ENCODE results near the gene PDX1.

The PDX1 gene

GRCh38 chr13:27919934-27920676 is at the start of gene PDX1:
Gene PDX1, plus strand, starts transcription at chr13:27920000. Its CDS starts 139 bp downstream, at chr13:27920139.
- DNase-seq = no peak

GRCh38 chr13:27878274-27878673 is 41.5 kb upstream of the PDX1 start:
- DNase-seq = no peak

GRCh38 chr13:27889471-27889870 is 30.3 kb upstream of the PDX1 start:
- no peak for DNase-seq

GRCh38 chr13:27896726-27897125 is 23.1 kb upstream of the PDX1 start:
- DNase-seq = no peak

- no peak for DNase-seq
These were observed 15.1 kb upstream of the PDX1 start for GRCh38 chr13:27904719-27905118.

GRCh38 chr13:27905650-27906049 is 14.2 kb upstream of the PDX1 start:
- DNase-seq = no peak

- DNase-seq = no peak
These were observed 12.5 kb upstream of the PDX1 start for GRCh38 chr13:27907121-27907787.

GRCh38 chr13:27909378-27909777 is 10.4 kb upstream of the PDX1 start:
- DNase-seq = no peak

- no peak for DNase-seq
These were observed 8.3 kb upstream of the PDX1 start for GRCh38 chr13:27911521-27911920.

GRCh38 chr13:27913160-27913559 is 6.6 kb upstream of the PDX1 start:
- no peak for DNase-seq

- no peak for DNase-seq
These were observed 4.2 kb upstream of the PDX1 start for GRCh38 chr13:27915301-27916207.

GRCh38 chr13:27917121-27917947 is 2.5 kb upstream of the PDX1 start:
- DNase-seq = no peak

GRCh38 chr13:27918041-27918917 is 1.5 kb upstream of the PDX1 start:
- no peak for DNase-seq

GRCh38 chr13:27918918-27919658 is 712 bp upstream of the PDX1 start:
- DNase-seq = no peak

- peak; percentile 74 to 92 for DNase-seq
These were observed 204 bp upstream of the PDX1 start for GRCh38 chr13:27919659-27919933.

- DNase-seq = peak; percentile 15 to 36
These were observed 1.0 kb downstream of the PDX1 start for GRCh38 chr13:27920677-27921420.

GRCh38 chr13:27921421-27921960 is 1.7 kb downstream of the PDX1 start:
- DNase-seq = no peak

GRCh38 chr13:27921961-27922882 is 2.4 kb downstream of the PDX1 start:
- DNase-seq = no peak
